Right ventricle myocardium inferior (tissue), 1 donor: ENCODE data around the gene GABBR2. TPM values are rescaled to one million over a fixed set of nuclear protein-coding genes. Genes with fewer than 3 reads are reported as not detected.
"Not testable (repeated sequence)": the region's sequence is repeated elsewhere in the genome, so short reads cannot be mapped to it uniquely, and the experiment has no call there.

ENCODE experiments used
- ATAC-seq: fragments of 200-7000 bp; cut with Tn5 transposase; one replicate; pipeline ENCODE4 v1.9.1; 2020; ENCODE audit warnings: mild to moderate bottlenecking, moderate library complexity
- DNase-seq: peaks from one replicate; pipeline ENCODE4 v3.0.0; 2021; ENCODE audit errors: missing footprints
- intact Hi-C: fragments of 100-400 bp; cut with DNase I; formaldehyde crosslinking; loops from one replicate; pipeline ENCODE4 v1.11.0; 2022
- total RNA-seq: library from RNA; stranded (reverse); fragmentation: NEBNext Ultra II Directional; extraction: Animal tissue kit (Norgen Biotek cat#: 25700); gene quantifications from one replicate; pipeline ENCODE4 v1.2.1, GENCODE V29; 2021
- donor health status: DM: no; HTN: yes; CAD: no; lungs with severe emphysema.

The GABBR2 gene
- total RNA-seq, 1 donor from 2014 or later, result 0.38 TPM

- ATAC-seq (no peak), DNase-seq (no peak)
- intact Hi-C loops, result no loop called here
Measured at GRCh38 chr9:98290411-98290810, 418.3 kb downstream of the GABBR2 start.

- ATAC-seq, result no peak
- intact Hi-C loops, result no loop called here
Measured at GRCh38 chr9:98289614-98290201, 419.0 kb downstream of the GABBR2 start.

GRCh38 chr9:98288881-98289280 is 419.9 kb downstream of the GABBR2 start:
- intact Hi-C loops, result no loop called here
- DNase-seq (no peak), ATAC-seq (no peak)

More at GRCh38 chr9:98289614-98290201, 419.0 kb downstream of the GABBR2 start:
- no peak for DNase-seq

- ATAC-seq (no peak), DNase-seq (no peak)
- intact Hi-C loops, result no loop called here
Measured at GRCh38 chr9:98287384-98287783, 421.4 kb downstream of the GABBR2 start.

- ATAC-seq, result no peak
- no peak for DNase-seq
- intact Hi-C loops, result no loop called here
Measured at GRCh38 chr9:98285446-98285845, 423.3 kb downstream of the GABBR2 start.

- DNase-seq, result no peak
- ATAC-seq, result no peak
- intact Hi-C loops, result no loop called here
Measured at GRCh38 chr9:98284754-98285153, 424.0 kb downstream of the GABBR2 start.

GRCh38 chr9:98283143-98283542 is 425.6 kb downstream of the GABBR2 start:
- ATAC-seq, DNase-seq, intact Hi-C loops: not testable (repeated sequence)

- DNase-seq (no peak), ATAC-seq (no peak)
- intact Hi-C loops, result no loop called here
Measured at GRCh38 chr9:98281281-98281680, 427.5 kb downstream of the GABBR2 start.

GRCh38 chr9:98280574-98280973 is 428.2 kb downstream of the GABBR2 start:
- ATAC-seq, result no peak
- intact Hi-C loops, result no loop called here
- no peak for DNase-seq

- intact Hi-C loops, result no loop called here
- ATAC-seq, result no peak
- no peak for DNase-seq
Measured at GRCh38 chr9:98280162-98280561, 428.6 kb downstream of the GABBR2 start.

- intact Hi-C loops, result no loop called here
- ATAC-seq, result no peak
- DNase-seq, result no peak
Measured at GRCh38 chr9:98276907-98277469, 431.7 kb downstream of the GABBR2 start.

GRCh38 chr9:98275159-98275558 is 433.6 kb downstream of the GABBR2 start:
- DNase-seq (no peak), ATAC-seq (no peak)
- intact Hi-C loops, result no loop called here

GRCh38 chr9:98272083-98272482 is 436.7 kb downstream of the GABBR2 start:
- DNase-seq (no peak), ATAC-seq (no peak)
- intact Hi-C loops, result no loop called here

- intact Hi-C loops, result no loop called here
- ATAC-seq (no peak), DNase-seq (no peak)
Measured at GRCh38 chr9:98271479-98271878, 437.3 kb downstream of the GABBR2 start.

GRCh38 chr9:98270284-98270683 is 438.5 kb downstream of the GABBR2 start:
- ATAC-seq, intact Hi-C loops, DNase-seq: not testable (repeated sequence)

- DNase-seq, intact Hi-C loops, ATAC-seq: not testable (repeated sequence)
Measured at GRCh38 chr9:98269652-98270051, 439.1 kb downstream of the GABBR2 start.

GRCh38 chr9:98267556-98267955 is 441.2 kb downstream of the GABBR2 start:
- DNase-seq, intact Hi-C loops, ATAC-seq: not testable (repeated sequence)

GRCh38 chr9:98264516-98264915 is 444.2 kb downstream of the GABBR2 start:
- DNase-seq, result no peak
- no peak for ATAC-seq
- intact Hi-C loops, result loop anchor here (5.0 kb wide), 1 partner anchor 557 kb away; no protein-coding TSS in a partner anchor

- intact Hi-C loops, result loop anchor here (1.0 to 5.0 kb wide), 4 partner anchors 58 to 556 kb away; no protein-coding TSS in a partner anchor
- ATAC-seq (peak; percentile 88), DNase-seq (peak; percentile 84)
Measured at GRCh38 chr9:98263482-98264357, 445.0 kb downstream of the GABBR2 start.

GRCh38 chr9:98263080-98263479 is 445.7 kb downstream of the GABBR2 start:
- intact Hi-C loops, result loop anchor here (1.0 to 5.0 kb wide), 4 partner anchors 58 to 556 kb away; no protein-coding TSS in a partner anchor
- DNase-seq (no peak), ATAC-seq (no peak)
